Tibial nerve (tissue), 4 donors: ENCODE data around the gene VAMP8.

ENCODE experiments used
- CTCF ChIP-seq, 5 experiments: fragments of 200-600 bp in 3 of 5; fragments of 450-650 bp in 2 of 5; sonication (generic) in 3 of 5; IDR thresholded peaks; one replicate each; pipeline ENCODE4 v1.5.1; 2016 to 2019; ENCODE audit warnings: antibody characterized with exemption in 5 of 5, mild to moderate bottlenecking in 3 of 5, moderate library complexity in 2 of 5
- EP300 ChIP-seq, 2 donors: sonication (generic); formaldehyde crosslinking; IDR thresholded peaks; one replicate each; pipeline ENCODE4 v1.6.1; 2017; ENCODE audit warnings: antibody characterized with exemption in 2 of 2, mild to moderate bottlenecking in 1 of 2
- POLR2A ChIP-seq, 2 donors: fragments of 450-650 bp; IDR thresholded peaks; one replicate each; pipeline ENCODE4 v1.6.1; 2017; ENCODE audit warnings: antibody characterized with exemption in 2 of 2, mild to moderate bottlenecking in 2 of 2, moderate library complexity in 2 of 2

DNA sequence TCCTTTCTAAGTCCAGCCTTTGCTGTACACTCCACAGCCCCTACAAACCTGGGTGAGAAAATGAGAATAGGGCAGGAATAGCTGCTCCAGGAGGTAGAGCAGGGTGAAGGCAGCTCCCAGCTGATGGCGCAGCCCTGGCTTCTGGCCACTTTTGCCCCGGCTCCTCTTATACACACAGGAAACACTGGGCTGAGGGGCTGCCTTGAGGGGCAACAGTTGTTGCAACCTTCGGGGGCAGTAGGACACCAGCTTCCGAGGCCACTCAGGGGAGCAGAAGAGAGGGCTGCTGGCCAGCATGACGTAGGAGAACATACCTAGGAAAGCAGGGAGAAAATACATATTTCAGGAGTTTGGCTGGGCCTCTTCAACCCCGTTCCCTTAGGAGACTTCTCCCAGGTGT is 24.2 kb upstream of the VAMP8 start:
- TF ChIP-seq CTCF (IDR thresholded peaks at IDR 0.05), result no peak
- TF ChIP-seq POLR2A (IDR thresholded peaks at IDR 0.05), result no peak
- TF ChIP-seq EP300 (IDR thresholded peaks at IDR 0.05), result no peak
